Motor neuron (in vitro differentiated cells): ENCODE measurements around the gene RNF145. TPM values are rescaled to one million over a fixed set of nuclear protein-coding genes. Genes with fewer than 3 reads are reported as not detected.
"Not testable (repeated sequence)": the region's sequence is repeated elsewhere in the genome, so short reads cannot be mapped to it uniquely, and the experiment has no call there.

Source experiments
- ATAC-seq, 8 experiments: fragments of 200-7000 bp; cut with Tn5 transposase; replicated peaks in 6 of 8; 2 replicates each; pipeline ENCODE4 v1.8.0; 2021; ENCODE audit warnings: mild to moderate bottlenecking in 8 of 8, moderate library complexity in 8 of 8
- H3K27ac ChIP-seq, 2 donors: fragments of 250-450 bp; sonication (Bioruptor Pico); 2 replicates each; pipeline ENCODE4 v1.9.0; 2021; ENCODE audit warnings: antibody characterized with exemption in 2 of 2, mild to moderate bottlenecking in 2 of 2, moderate library complexity in 1 of 2
- H3K4me1 ChIP-seq, 2 donors: fragments of 250-450 bp; sonication (Bioruptor Pico); replicated peaks in 1 of 2; 2 replicates each; pipeline ENCODE4 v1.6.1; 2021; ENCODE audit warnings: antibody characterized with exemption in 2 of 2, mild to moderate bottlenecking in 2 of 2, moderate library complexity in 1 of 2
- H3K4me3 ChIP-seq, 5 donors: fragments of 250-450 bp; sonication (Bioruptor Pico); 2 replicates each; pipeline ENCODE4 v1.9.0; 2021; ENCODE audit warnings: antibody characterized with exemption in 5 of 5, mild to moderate bottlenecking in 5 of 5, moderate library complexity in 4 of 5
- WGBS, 10 experiments: fragments of 450-650 bp; shearing (Covaris generic); methylation state at CpG; one replicate each; pipeline ENCODE4 v1.0.0; 2022; 5-methylcytosine and 5-hydroxymethylcytosine counted together
- in situ Hi-C, 9 experiments: fragments of 400-800 bp; cut with MboI; loops; one replicate each; pipeline ENCODE4 v1.15.0; 2021; ENCODE audit warnings: low sequenced_read_pairs in 9 of 9, low pct_unique_long_range_greater_than_20kb in 2 of 9; ENCODE audit not compliant: unreplicated experiment in 9 of 9
- total RNA-seq, 8 experiments: library from RNA; unstranded; fragments of 300-600 nt; gene quantifications; 2 replicates each; pipeline versions ENCODE4 v1.2.3 to v1.2.4, GENCODE V29; 2022

Gene RNF145
- total RNA-seq, 8 experiments from 2014 or later: 41.0 to 88.5 (median 49.1) TPM

DNA sequence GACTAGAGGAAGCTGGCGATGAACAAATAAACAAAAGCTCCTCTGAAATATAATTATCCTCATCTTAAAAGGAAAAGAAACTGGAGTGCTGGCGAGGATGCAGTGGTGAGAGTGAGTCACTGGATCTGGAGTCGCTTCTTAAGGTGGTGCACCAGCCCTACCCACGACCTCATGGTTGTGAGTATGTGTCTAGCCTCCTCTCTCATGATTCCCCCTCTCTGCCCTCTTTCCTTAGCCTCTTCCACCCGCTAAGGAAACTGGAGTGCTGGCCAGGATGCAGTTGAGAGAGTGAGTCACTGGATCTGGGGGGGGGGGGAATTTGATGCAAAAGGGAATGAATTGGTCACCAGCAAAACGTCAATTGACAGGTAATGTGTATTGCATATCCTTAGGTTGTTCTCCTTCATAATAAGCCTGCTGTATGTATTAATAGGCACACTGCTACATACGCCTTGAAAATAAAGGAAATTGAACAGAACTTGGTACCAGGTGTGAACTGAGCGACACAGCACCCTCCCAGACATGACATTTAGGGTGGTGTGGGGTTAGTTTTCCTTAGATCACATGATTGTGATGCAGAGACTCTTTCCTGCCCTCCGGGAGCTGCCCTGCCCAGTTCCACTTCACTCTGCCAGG, 73.3 kb downstream of the RNF145 start:
- in situ Hi-C loops: loop anchor here in 4 of 9 experiments (25.0 kb wide), 4 partner anchors 974 to 1374 kb away; no protein-coding TSS in a partner anchor
- H3K27ac ChIP-seq: no peak overlapping the region
- WGBS, 10 experiments: 17 to 76% (median 68%) methylated on average over 1 to 7 of the region's 9 CpGs; no CpG with 5 or more reads in 1 of the 10 experiments
- peak in 5 of 8 experiments; percentile 32 to 67 (median 48) for ATAC-seq
- H3K4me1 ChIP-seq: peaks cover 0 to 16% of the 10 kb centered on the region in 2 donors
- H3K4me3 ChIP-seq: no peak overlapping the region

DNA sequence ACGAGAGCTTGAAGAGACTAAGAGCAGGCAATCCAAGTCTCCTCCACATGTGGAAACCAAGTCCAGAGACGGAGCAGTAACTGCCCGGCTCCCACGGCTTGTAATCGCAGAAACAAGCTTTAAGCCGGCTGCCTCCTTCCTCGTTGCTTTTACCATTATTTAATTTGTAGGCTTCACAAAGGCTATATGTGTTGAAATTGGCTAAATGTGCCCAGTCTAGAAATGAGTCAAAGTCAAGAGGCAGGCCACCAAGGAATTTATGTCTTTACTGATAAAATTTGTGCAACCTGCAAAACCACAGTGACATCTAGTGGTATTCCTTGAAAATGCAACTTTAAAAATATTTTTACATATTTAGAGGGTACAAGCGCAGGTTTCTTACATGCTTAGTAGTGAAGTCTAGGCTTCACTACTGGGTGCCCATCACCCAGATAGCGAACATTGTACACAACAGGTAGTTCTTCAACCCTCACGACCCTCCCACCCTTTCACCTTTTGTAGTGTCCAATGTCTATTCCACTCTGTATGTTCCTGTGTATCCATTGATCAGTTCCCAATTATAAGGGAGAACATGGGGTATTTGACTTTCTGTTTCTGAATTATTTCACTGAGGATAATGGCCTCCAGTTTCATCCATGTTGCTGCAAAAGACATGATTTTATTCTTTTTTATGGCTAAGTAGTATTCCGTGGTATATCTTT, 76.2 kb downstream of the RNF145 start:
- in situ Hi-C loops: loop anchor here in 4 of 9 experiments (25.0 kb wide), 4 partner anchors 971 to 1371 kb away; no protein-coding TSS in a partner anchor
- Histone ChIP-seq H3K27ac (no peak overlapping the region), H3K4me3 (no peak overlapping the region), H3K4me1 (peaks cover 0 to 16% of the 10 kb centered on the region in 2 donors)
- peak; percentile 26 to 74 (median 52) for ATAC-seq
- WGBS, 10 experiments: 17 to 100% (median 30%) methylated on average over 1 to 11 of the region's 11 CpGs; no CpG with 5 or more reads in 1 of the 10 experiments

DNA sequence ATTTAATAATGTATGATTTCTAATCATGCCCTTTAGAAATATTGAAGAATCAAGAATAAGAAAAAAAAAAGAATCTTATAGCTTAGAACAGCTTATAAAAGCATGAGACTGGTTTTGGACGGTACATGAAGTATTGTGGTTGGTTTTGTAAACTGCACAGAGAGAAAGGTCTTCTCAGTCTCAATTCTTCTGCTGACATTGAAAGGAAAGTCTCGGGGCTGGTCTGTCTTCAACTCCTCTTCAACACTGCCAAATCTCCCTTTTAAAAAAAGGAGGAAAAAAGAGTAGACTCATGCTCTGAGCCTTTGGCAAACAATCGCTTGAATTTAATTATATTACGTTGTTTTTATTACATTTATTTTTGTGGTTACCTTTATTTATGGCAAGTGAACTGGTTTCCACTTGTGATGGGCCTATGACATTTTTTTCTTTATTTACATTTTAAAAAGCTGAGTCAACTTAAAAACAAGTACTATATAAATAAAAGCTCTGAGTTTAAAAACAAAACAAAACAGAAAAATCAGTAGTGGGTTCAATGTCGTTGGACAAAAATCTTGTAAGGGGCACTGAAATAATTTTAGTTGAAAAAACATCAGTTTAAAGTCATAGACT, 76.8 kb downstream of the RNF145 start:
- peaks cover 0 to 16% of the 10 kb centered on the region in 2 donors for H3K4me1 ChIP-seq
- 46 to 96% (median 85%) methylated on average over 3 to 5 of the region's 5 CpGs for WGBS, 10 experiments
- no peak overlapping the region for H3K4me3 ChIP-seq
- no peak overlapping the region for H3K27ac ChIP-seq
- in situ Hi-C loops: loop anchor here in 4 of 9 experiments (25.0 kb wide), 4 partner anchors 970 to 1370 kb away; no protein-coding TSS in a partner anchor
- no peak for ATAC-seq

DNA sequence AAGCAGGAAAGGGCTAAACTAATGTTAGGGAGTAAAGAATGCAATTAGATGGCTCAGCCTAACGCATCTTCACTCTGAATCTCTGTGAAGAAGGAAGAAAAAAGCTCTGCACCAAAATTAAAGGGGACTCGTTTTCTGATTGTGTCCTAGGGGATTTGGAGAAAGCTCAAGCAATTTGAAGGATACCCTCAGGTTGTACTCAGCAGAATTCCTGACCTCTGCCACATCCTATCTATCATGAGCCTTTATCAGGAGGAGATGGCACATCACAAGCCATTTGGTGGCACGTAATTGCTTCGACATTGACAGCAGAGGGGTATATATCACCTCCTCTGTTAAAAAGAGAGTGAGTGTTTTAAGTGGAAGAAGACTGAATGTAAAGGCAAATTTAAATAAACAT, 77.4 kb downstream of the RNF145 start:
- no peak for ATAC-seq
- in situ Hi-C loops: loop anchor here in 4 of 9 experiments (25.0 kb wide), 4 partner anchors 970 to 1370 kb away; no protein-coding TSS in a partner anchor
- WGBS, 10 experiments: 9 to 100% (median 49%) methylated on average over 1 to 4 of the region's 4 CpGs
- peaks cover 0 to 16% of the 10 kb centered on the region in 2 donors for H3K4me1 ChIP-seq
- no peak overlapping the region for H3K4me3 ChIP-seq
- H3K27ac ChIP-seq: no peak overlapping the region

DNA sequence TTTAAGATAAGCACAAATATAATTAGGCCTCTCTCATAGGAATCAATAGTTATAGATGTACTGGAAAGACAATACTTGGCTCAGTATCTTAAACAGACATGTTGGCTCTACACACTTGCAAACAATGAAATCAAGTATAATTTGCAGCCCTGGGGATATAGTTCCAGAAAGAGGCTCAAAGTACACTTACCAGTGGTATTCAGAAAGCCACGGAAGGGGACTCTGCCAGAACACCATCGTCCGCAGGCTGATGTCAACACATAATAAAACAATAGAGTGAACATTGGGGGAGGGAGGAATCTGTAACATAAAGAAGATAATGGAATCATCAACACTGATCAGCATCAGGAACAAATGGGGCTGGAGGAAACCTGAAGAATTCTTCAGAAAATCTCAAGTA, 78.5 kb downstream of the RNF145 start:
- Histone ChIP-seq H3K4me1 (peaks cover 0 to 16% of the 10 kb centered on the region in 2 donors), H3K4me3 (no peak overlapping the region), H3K27ac (no peak overlapping the region)
- ATAC-seq: no peak
- in situ Hi-C loops: loop anchor here in 4 of 9 experiments (25.0 kb wide), 4 partner anchors 969 to 1369 kb away; no protein-coding TSS in a partner anchor
- 54 to 94% (median 75%) methylated on average over 1 to 3 of the region's 3 CpGs; no CpG with 5 or more reads in 2 of the 10 experiments for WGBS, 10 experiments

DNA sequence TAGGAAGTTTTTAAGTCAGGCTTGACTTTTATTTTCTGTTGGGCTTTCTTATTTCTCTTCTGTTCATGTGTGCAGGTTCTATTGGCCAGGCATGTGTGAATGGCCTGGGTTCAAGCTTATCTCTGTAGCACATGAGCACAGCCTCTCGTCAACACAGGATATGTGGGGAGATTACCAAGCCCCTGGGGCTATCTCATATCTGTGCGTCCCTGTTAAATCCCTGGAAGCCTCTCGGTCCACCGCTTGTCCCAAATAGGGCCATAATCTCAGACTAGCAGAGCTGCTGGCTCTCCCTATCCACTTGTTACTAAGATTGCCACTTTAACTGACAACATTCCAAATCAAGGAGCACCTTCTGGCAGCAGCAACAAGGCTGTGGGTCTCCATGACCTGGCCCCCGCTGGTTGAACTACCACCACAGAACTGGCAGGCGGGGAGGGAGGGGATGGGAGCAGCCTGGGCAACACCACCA, 81.2 kb downstream of the RNF145 start:
- in situ Hi-C loops: loop anchor here in 4 of 9 experiments (25.0 kb wide), 4 partner anchors 966 to 1366 kb away; no protein-coding TSS in a partner anchor
- H3K27ac ChIP-seq: no peak overlapping the region
- ATAC-seq: no peak
- no peak overlapping the region for H3K4me3 ChIP-seq
- peaks cover 0 to 16% of the 10 kb centered on the region in 2 donors for H3K4me1 ChIP-seq
- 81 to 100% (median 97%) methylated on average over 2 to 5 of the region's 6 CpGs; no CpG with 5 or more reads in 5 of the 10 experiments for WGBS, 10 experiments

DNA sequence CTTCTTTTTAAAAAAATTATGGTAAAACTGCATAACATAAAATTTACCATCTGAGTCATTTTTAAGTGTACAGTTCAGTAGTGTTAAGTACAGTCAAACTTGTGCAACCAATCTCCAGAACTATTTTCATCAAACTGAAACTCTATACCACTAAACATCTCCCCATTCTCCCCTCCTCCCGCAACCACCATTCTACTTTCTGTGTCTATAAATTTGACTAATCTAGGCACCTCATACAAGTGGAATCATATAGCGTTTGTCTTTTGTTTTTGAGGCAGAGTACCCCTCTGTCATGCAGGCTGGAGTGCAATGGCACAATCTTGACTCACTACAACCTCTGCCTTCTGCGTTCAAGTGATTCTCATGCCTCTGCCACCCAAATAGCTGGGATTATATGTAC, 85.7 kb downstream of the RNF145 start:
- no peak for ATAC-seq
- in situ Hi-C loops: loop anchor here in 6 of 9 experiments (25.0 kb wide), 4 partner anchors 436 to 1361 kb away; no protein-coding TSS in a partner anchor
- 29 to 100% (median 93%) methylated on average over 1 to 3 of the region's 3 CpGs; no CpG with 5 or more reads in 1 of the 10 experiments for WGBS, 10 experiments

DNA sequence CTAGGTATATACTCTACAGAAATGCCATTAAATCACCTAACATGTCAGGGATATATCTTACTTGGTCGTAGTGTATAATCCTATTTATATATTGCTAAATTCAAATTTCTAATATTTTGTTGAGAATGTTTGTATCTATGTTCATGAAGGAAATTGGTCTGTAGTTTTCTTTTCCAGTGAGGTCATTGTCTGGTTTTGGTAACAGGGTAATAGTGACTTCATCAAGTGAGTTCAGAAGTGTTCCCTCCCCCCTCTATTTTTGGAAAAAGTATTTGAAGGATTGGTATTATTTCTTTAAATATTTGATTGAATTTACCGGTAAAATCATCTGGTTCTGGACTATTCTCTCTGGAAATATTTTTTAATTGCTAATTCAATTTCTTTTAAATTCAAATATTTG, 86.2 kb downstream of the RNF145 start:
- no peak for ATAC-seq
- in situ Hi-C loops: loop anchor here in 6 of 9 experiments (25.0 kb wide), 4 partner anchors 436 to 1361 kb away; no protein-coding TSS in a partner anchor
- 7 to 100% (median 88%) methylated on average over 1 to 2 of the region's 2 CpGs for WGBS, 10 experiments
- no peak overlapping the region for H3K4me3 ChIP-seq
- H3K27ac ChIP-seq: no peak overlapping the region
- H3K4me1 ChIP-seq: no peaks in the 10 kb centered on the region

More for the DNA sequence above, 85.7 kb downstream of the RNF145 start:
- Histone ChIP-seq H3K4me1 (no peaks in the 10 kb centered on the region), H3K4me3 (no peak overlapping the region), H3K27ac (no peak overlapping the region)

DNA sequence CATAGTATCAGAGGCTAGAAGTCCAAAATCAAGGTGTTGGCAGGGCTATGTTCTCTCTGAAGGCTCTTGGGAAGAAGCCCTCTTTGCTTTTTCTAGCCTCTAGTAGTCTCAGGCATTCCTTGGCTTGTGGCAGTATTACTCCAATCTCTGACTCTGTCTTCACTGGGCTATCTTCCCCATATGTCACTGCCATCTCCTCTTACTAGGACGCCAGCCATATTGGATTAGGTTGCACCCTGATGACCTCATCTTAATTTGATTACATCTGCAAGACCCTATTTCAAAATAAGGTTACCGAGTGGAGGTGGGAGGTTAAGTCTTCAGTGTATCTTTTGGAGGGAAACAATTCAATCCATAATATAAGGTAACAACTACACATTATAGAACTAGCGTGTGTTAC, 88.3 kb downstream of the RNF145 start:
- 60 to 100% (median 88%) methylated on average over 1 to 3 of the region's 3 CpGs for WGBS, 10 experiments
- in situ Hi-C loops: loop anchor here in 6 of 9 experiments (25.0 kb wide), 4 partner anchors 434 to 1359 kb away; no protein-coding TSS in a partner anchor
- ATAC-seq: no peak
- no peaks in the 10 kb centered on the region for H3K4me1 ChIP-seq
- no peak overlapping the region for H3K27ac ChIP-seq
- H3K4me3 ChIP-seq: no peak overlapping the region

DNA sequence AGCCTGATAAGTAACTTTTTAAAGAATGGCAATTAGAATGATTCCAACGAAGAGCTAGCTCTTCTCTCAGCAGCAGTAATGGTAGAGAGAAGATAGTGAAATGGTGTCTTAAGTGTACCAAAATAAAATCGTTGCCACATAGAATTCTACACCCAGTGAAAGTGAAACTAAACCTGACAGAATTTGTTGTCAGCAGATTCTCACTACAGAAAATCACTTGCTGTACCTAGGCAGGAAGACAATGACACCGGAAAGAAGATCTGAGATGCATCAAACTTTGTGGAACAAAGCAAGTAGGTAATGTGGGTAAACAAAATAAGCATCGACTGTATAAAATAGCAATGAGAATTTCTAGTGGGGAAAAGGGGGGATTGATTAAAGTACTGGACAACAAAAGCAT, 88.9 kb downstream of the RNF145 start:
- no peak for ATAC-seq
- in situ Hi-C loops: loop anchor here in 6 of 9 experiments (25.0 kb wide), 4 partner anchors 433 to 1358 kb away; no protein-coding TSS in a partner anchor
- WGBS, 10 experiments: 28 to 94% (median 74%) methylated on average over 3 to 4 of the region's 4 CpGs; no CpG with 5 or more reads in 2 of the 10 experiments
- Histone ChIP-seq H3K4me1 (no peaks in the 10 kb centered on the region), H3K27ac (no peak overlapping the region), H3K4me3 (no peak overlapping the region)

DNA sequence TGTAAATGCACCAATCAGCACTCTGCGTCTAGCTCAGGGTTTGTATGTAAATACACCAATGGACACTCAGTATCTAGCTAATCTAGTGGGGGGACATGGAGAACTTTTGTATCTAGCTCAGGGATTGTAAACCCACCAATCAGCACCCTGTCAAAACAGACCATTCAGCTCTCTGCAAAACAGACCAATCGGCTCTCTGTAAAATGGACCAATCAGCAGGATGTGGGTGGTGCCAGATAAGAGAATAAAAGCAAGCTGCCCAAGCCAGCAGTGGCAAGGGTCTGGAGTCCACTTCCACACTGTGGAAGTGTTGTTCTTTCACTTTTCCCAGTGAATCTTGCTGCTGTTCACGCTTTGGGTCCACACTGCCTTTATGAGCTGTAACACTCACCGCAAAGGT, 89.5 kb downstream of the RNF145 start:
- 36 to 100% (median 100%) methylated on average over 1 to 3 of the region's 4 CpGs; no CpG with 5 or more reads in 3 of the 10 experiments for WGBS, 10 experiments
- H3K4me3 ChIP-seq, ATAC-seq, H3K4me1 ChIP-seq, H3K27ac ChIP-seq: not testable (repeated sequence)
- in situ Hi-C loops: loop anchor here in 7 of 9 experiments (10.0 to 25.0 kb wide), 5 partner anchors 433 to 1358 kb away; no protein-coding TSS in a partner anchor

DNA sequence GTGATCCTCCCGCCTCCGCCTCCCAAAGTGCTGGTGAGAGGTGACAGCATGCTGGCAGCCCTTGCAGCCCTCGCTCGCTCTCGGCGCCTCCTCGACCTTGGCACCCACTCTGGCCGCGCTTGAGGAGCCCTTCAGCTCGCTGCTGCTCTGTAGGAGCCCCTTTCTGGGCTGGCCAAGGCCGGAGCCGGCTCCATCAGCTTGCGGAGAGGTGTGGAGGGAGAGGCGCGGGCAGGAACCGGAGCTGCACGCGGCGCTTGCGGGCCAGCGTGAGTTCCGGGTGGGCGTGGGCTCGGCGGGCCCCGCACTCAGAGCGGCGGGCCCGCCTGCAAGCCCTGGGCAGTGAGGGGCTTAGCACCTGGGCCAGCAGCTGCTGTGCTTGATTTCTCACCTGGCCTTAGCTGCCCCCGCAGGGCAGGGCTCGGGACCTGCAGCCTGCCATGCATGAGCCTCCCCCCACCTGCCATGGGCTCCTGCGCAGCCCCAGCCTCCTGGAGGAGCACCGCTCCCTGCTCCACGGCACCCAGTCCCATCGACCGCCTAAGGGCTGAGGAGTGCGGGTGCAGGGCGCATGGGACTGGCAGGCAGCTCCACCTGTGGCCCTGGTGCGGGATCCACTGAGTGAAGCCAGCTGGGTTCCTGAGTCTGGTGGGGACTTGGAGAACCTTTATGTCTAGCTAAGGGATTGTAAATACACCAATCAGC, 90.2 kb downstream of the RNF145 start:
- ATAC-seq, H3K27ac ChIP-seq, H3K4me3 ChIP-seq, H3K4me1 ChIP-seq: not testable (repeated sequence)
- 91 to 100% (median 100%) methylated on average over 1 to 11 of the region's 39 CpGs; no CpG with 5 or more reads in 7 of the 10 experiments for WGBS, 10 experiments
- in situ Hi-C loops: loop anchor here in 7 of 9 experiments (10.0 to 25.0 kb wide), 5 partner anchors 432 to 1357 kb away; no protein-coding TSS in a partner anchor
